Mucosa of gallbladder (tissue), 1 donor: ENCODE results near the gene QRICH1. TPM values are rescaled to one million over a fixed set of nuclear protein-coding genes. Genes with fewer than 3 reads are reported as not detected.

Source experiments
- DNase-seq: peaks from one replicate; pipeline ENCODE4 v3.0.0-alpha.2; 2020; ENCODE audit warnings: low spot score
- total RNA-seq: library from RNA; stranded (reverse); gene quantifications from one replicate; pipeline ENCODE4 v1.2.1, GENCODE V29; 2021
- donor health status: DM: no; HTN: no; CAD: no.

QRICH1 gene
- total RNA-seq, 1 donor from 2014 or later = 83.9 TPM

- DNase-seq = no peak
Measured at GRCh38 chr3:49032646-49033304, 61.1 kb downstream of the QRICH1 start.

- no peak for DNase-seq
Measured at GRCh38 chr3:49030321-49030720, 63.5 kb downstream of the QRICH1 start.

- DNase-seq = no peak
Measured at GRCh38 chr3:49029563-49029884, 64.3 kb downstream of the QRICH1 start.

- DNase-seq = peak; percentile 96
Measured at GRCh38 chr3:49028673-49029562, 65.0 kb downstream of the QRICH1 start, which contains the start of gene IMPDH2. TSS of gene IMPDH2 (minus strand) at chr3:49029398. CDS start at chr3:49029350, 48 bp downstream.

GRCh38 chr3:49028298-49028672 is 65.6 kb downstream of the QRICH1 start:
- DNase-seq = no peak

- DNase-seq = no peak
Measured at GRCh38 chr3:49027634-49028033, 66.2 kb downstream of the QRICH1 start.

GRCh38 chr3:49026536-49026935 is 67.3 kb downstream of the QRICH1 start:
- no peak for DNase-seq

- no peak for DNase-seq
Measured at GRCh38 chr3:49025793-49026520, 67.9 kb downstream of the QRICH1 start.

- DNase-seq = no peak
Measured at GRCh38 chr3:49025005-49025792, 68.7 kb downstream of the QRICH1 start.

- no peak for DNase-seq
Measured at GRCh38 chr3:49024449-49024848, 69.4 kb downstream of the QRICH1 start.

- DNase-seq = no peak
Measured at GRCh38 chr3:49023775-49024174, 70.1 kb downstream of the QRICH1 start.

- DNase-seq = no peak
Measured at GRCh38 chr3:49022688-49023171, 71.1 kb downstream of the QRICH1 start.

- peak; percentile 94 for DNase-seq
Measured at GRCh38 chr3:49021813-49022687, 71.8 kb downstream of the QRICH1 start, which contains the start of gene NDUFAF3. TSS of gene NDUFAF3 (plus strand) at chr3:49022121. CDS start at chr3:49022145, 24 bp downstream.

GRCh38 chr3:49021213-49021812 is 72.6 kb downstream of the QRICH1 start:
- peak; percentile 99 for DNase-seq

- DNase-seq = peak; percentile 37
Measured at GRCh38 chr3:49020330-49021212, 73.3 kb downstream of the QRICH1 start.

- no peak for DNase-seq
Measured at GRCh38 chr3:49019941-49020329, 73.9 kb downstream of the QRICH1 start.

GRCh38 chr3:49018707-49019006 is 75.2 kb downstream of the QRICH1 start:
- no peak for DNase-seq

- peak; percentile 63 for DNase-seq
Measured at GRCh38 chr3:49017971-49018706, 75.7 kb downstream of the QRICH1 start, which contains the start of gene DALRD3. TSS of gene DALRD3 (minus strand) at chr3:49018580. CDS start at chr3:49018564, 16 bp downstream.
